ENCODE measurements around the gene ATOSB. TPM values are rescaled to one million over a fixed set of nuclear protein-coding genes. Genes with fewer than 3 reads are reported as not detected.

ATOSB gene
- total RNA-seq, 4 donors from 2014 or later: 16.0 to 21.9 (median 21.4) TPM

GRCh38 chr9:35091536-35091935 lies 24.1 kb downstream of the ATOSB start:
- no peaks in the 10 kb centered on the region for H3K27me3 ChIP-seq
- TF ChIP-seq POLR2A (IDR thresholded peaks at IDR 0.05): no peak
- TF ChIP-seq EP300 (IDR thresholded peaks at IDR 0.05): no peak
- TF ChIP-seq POLR2AphosphoS5 (IDR thresholded peaks at IDR 0.05): no peak
- TF ChIP-seq CTCF (IDR thresholded peaks at IDR 0.05): no peak
- H3K36me3 ChIP-seq: peaks cover 69% of the 10 kb centered on the region
- no peaks in the 10 kb centered on the region for H3K9me3 ChIP-seq
- peaks cover 12% of the 10 kb centered on the region for H3K4me1 ChIP-seq
- no peak overlapping the region for H3K4me3 ChIP-seq
- no peak for DNase-seq (ENCODE audit: low spot score in 2 of 2)
- WGBS: no CpG with 5 or more reads among the region's 17 CpGs
- no peak overlapping the region for H3K27ac ChIP-seq

GRCh38 chr9:35089434-35089833 lies 26.2 kb downstream of the ATOSB start:
- no peak overlapping the region for H3K27ac ChIP-seq
- no peak for TF ChIP-seq POLR2A (IDR thresholded peaks at IDR 0.05)
- no peak for TF ChIP-seq EP300 (IDR thresholded peaks at IDR 0.05)
- TF ChIP-seq CTCF (IDR thresholded peaks at IDR 0.05): no peak
- TF ChIP-seq POLR2AphosphoS5 (IDR thresholded peaks at IDR 0.05): no peak
- H3K4me1 ChIP-seq: no peaks in the 10 kb centered on the region
- H3K27me3 ChIP-seq: no peaks in the 10 kb centered on the region
- peaks cover 69% of the 10 kb centered on the region for H3K36me3 ChIP-seq
- H3K4me3 ChIP-seq: no peak overlapping the region
- 72% methylated on average over 2 of the region's 2 CpGs for WGBS
- DNase-seq (ENCODE audit: low spot score in 2 of 2): no peak
- no peaks in the 10 kb centered on the region for H3K9me3 ChIP-seq

GRCh38 chr9:35085078-35085477 lies 30.6 kb downstream of the ATOSB start:
- no peak for DNase-seq (ENCODE audit: low spot score in 2 of 2)
- Histone ChIP-seq H3K4me3 (no peak overlapping the region), H3K27me3 (no peaks in the 10 kb centered on the region), H3K27ac (no peak overlapping the region), H3K9me3 (no peaks in the 10 kb centered on the region), H3K36me3 (peaks cover 29% of the 10 kb centered on the region), H3K4me1 (peaks cover 5% of the 10 kb centered on the region)
- 79% methylated on average over 2 of the region's 2 CpGs for WGBS
- TF ChIP-seq CTCF (IDR thresholded peaks at IDR 0.05) (no peak), POLR2A (IDR thresholded peaks at IDR 0.05) (no peak)

GRCh38 chr9:35079426-35080341 lies 36.0 kb downstream of the ATOSB start, which contains the start of gene FANCG:
Gene FANCG (minus strand): TSS chr9:35079942. CDS start chr9:35079524, 418 bp downstream.
- TF ChIP-seq CTCF (IDR thresholded peaks at IDR 0.05): no peak
- peak in 2 of 3 donors; percentile 40 to 62 for TF ChIP-seq POLR2AphosphoS5 (IDR thresholded peaks at IDR 0.05)
- no peak for TF ChIP-seq EP300 (IDR thresholded peaks at IDR 0.05)
- H3K4me3 ChIP-seq: peak within 1 kb of the TSS; percentile 72
- no peaks in the 10 kb centered on the region for H3K36me3 ChIP-seq
- peaks cover 21% of the 10 kb centered on the region for H3K4me1 ChIP-seq
- DNase-seq (ENCODE audit: low spot score in 2 of 2): peak; percentile 92 to 95
- no peaks in the 10 kb centered on the region for H3K9me3 ChIP-seq
- WGBS: under 1% methylated on average over 48 of the region's 67 CpGs
- peak within 1 kb of the TSS; percentile 41 for H3K27ac ChIP-seq
- no peaks in the 10 kb centered on the region for H3K27me3 ChIP-seq

GRCh38 chr9:35079041-35079425 lies 36.6 kb downstream of the ATOSB start:
- WGBS: 5% methylated on average over 10 of the region's 10 CpGs
- Histone ChIP-seq H3K4me1 (peaks cover 21% of the 10 kb centered on the region), H3K27me3 (no peaks in the 10 kb centered on the region), H3K4me3 (peak overlapping the region; percentile 72), H3K27ac (peak overlapping the region; percentile 41), H3K36me3 (no peaks in the 10 kb centered on the region), H3K9me3 (no peaks in the 10 kb centered on the region)
- no peak for DNase-seq (ENCODE audit: low spot score in 2 of 2)
- TF ChIP-seq POLR2AphosphoS5 (IDR thresholded peaks at IDR 0.05): no peak
- no peak for TF ChIP-seq CTCF (IDR thresholded peaks at IDR 0.05)
- TF ChIP-seq EP300 (IDR thresholded peaks at IDR 0.05): no peak
